Activated naive CD8-positive, alpha-beta T cell treated with anti-CD3 and anti-CD28 coated beads for 36 hours (primary cell): ENCODE data around the gene RAB26. TPM values are rescaled to one million over a fixed set of nuclear protein-coding genes. Genes with fewer than 3 reads are reported as not detected.

Experiments used
- DNase-seq: peaks from one replicate; pipeline ENCODE4 v3.0.0; 2021
- H3K27ac Mint-ChIP-seq: one replicate; pipeline ENCODE4 v1.8.0; 2022; ENCODE audit warnings: mild to moderate bottlenecking, moderate library complexity, mixed read lengths
- H3K27me3 Mint-ChIP-seq: one replicate; pipeline ENCODE4 v1.8.0; 2022; ENCODE audit warnings: mild to moderate bottlenecking, mixed read lengths
- H3K36me3 Mint-ChIP-seq: one replicate; pipeline ENCODE4 v1.8.0; 2021; ENCODE audit warnings: mild to moderate bottlenecking, mixed read lengths
- H3K4me1 Mint-ChIP-seq: one replicate; pipeline ENCODE4 v1.8.0; 2021; ENCODE audit warnings: mixed read lengths
- H3K4me3 Mint-ChIP-seq: one replicate; pipeline ENCODE4 v1.8.0; 2022; ENCODE audit warnings: mild to moderate bottlenecking, moderate library complexity, mixed read lengths
- H3K9me3 Mint-ChIP-seq: one replicate; pipeline ENCODE4 v1.8.0; 2022; ENCODE audit warnings: mixed read lengths
- total RNA-seq, 2 experiments: library from RNA; stranded (reverse); gene quantifications; one replicate each; pipeline ENCODE4 v1.2.3, GENCODE V29; 2021

The RAB26 gene
- total RNA-seq, 2 experiments from 2014 or later, result 0.26 to 0.35 TPM

DNA sequence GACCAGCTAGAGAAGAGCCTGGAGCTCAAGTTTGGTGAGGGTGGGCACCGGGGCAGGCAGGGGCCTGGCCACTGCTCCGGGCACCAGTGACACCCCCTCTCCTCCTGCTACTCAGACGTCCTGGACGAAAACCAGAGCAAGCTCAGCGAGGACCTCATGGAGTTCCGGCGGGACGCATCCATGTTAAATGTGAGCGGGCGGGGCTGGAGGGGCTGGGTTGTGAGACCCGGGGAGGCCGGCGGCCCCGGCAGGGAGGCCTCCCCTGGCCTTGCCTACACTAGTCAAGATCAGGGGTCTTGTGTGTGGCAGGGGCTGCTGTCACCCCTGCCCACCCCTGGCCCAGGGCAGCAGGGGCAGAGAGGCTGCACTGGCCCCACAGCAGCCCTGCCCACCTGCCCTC lies 24.9 kb downstream of the RAB26 start:
- no peak overlapping the region for H3K4me3 Mint-ChIP-seq
- no peaks in the 10 kb centered on the region for H3K4me1 Mint-ChIP-seq
- peaks cover 11% of the 10 kb centered on the region for H3K36me3 Mint-ChIP-seq
- no peaks in the 10 kb centered on the region for H3K27me3 Mint-ChIP-seq
- no peaks in the 10 kb centered on the region for H3K9me3 Mint-ChIP-seq
- H3K27ac Mint-ChIP-seq, result no peak overlapping the region
- no peak for DNase-seq

DNA sequence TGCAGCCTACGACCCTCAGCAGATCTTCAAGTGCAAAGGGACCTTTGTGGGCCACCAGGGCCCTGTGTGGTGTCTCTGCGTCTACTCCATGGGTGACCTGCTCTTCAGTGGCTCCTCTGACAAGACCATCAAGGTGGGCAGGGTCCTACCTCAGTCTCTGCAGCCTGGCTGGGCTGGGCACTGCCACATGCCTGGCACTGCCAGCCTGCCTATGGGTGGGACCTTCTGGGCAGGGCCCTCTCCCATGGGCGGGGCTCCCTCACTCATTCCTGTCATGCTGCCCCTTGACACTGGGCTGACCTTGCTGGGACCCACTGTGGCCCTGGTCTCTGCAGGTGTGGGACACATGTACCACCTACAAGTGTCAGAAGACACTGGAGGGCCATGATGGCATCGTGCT lies 25.5 kb downstream of the RAB26 start:
- H3K4me3 Mint-ChIP-seq, result no peak overlapping the region
- H3K27me3 Mint-ChIP-seq, result no peaks in the 10 kb centered on the region
- H3K4me1 Mint-ChIP-seq, result no peaks in the 10 kb centered on the region
- H3K9me3 Mint-ChIP-seq, result no peaks in the 10 kb centered on the region
- DNase-seq, result no peak
- no peak overlapping the region for H3K27ac Mint-ChIP-seq
- peaks cover 11% of the 10 kb centered on the region for H3K36me3 Mint-ChIP-seq

DNA sequence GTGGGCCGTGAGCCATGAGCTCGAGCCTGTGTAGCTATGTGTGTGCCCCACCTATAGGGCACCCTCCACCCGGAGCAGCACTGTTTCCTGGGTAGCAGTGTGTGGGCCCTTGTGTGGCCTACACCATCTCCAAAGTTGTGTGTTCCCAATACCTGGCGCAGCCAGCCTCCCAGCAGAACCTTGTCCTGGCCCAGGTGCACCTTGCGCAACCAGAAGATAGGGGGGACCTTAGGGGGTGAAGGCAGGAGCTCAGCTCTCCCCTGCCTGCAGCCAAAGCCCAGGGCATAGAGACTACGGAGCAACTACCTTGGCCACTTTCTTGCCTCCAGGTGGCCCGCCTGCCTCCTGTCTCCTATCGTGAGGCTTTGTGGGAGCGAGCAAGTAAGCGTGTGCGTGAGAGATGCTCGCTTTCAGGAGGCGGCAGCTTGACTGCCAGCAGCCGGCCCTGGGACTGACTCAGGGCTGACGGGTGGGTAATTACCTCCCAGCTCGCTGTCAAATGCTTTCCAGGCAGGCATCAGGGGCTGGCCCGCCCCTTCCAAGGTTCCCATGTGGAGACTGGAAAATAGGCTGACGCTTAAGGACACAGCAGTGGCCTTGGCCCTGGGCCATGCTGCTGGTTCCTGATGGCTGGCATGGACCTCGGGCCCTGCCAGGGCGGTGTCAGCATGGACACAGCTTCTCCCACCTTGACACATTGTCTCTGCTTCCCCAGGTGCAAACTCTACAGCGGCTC lies 26.1 kb downstream of the RAB26 start:
- no peak for DNase-seq
- H3K4me1 Mint-ChIP-seq, result no peaks in the 10 kb centered on the region
- no peak overlapping the region for H3K27ac Mint-ChIP-seq
- H3K9me3 Mint-ChIP-seq, result no peaks in the 10 kb centered on the region
- H3K4me3 Mint-ChIP-seq, result no peak overlapping the region
- H3K36me3 Mint-ChIP-seq, result peaks cover 11% of the 10 kb centered on the region
- H3K27me3 Mint-ChIP-seq, result no peaks in the 10 kb centered on the region

DNA sequence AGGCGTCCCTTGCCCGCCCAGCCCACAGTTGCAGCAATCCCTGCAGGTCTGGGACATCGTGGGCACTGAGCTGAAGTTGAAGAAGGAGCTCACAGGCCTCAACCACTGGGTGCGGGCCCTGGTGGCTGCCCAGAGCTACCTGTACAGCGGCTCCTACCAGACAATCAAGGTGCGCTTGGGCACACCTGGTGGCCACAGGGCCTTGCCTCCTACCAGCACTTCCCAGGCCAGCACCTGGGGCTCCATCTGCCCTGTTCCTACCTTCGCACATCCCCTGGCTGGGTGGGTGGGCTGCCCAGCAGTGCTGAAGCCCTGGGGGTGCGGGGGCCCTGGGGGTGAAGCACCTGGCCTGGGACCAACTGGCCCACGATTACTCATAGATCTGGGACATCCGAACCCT lies 27.0 kb downstream of the RAB26 start:
- H3K4me3 Mint-ChIP-seq, result no peak overlapping the region
- peaks cover 11% of the 10 kb centered on the region for H3K36me3 Mint-ChIP-seq
- H3K9me3 Mint-ChIP-seq, result no peaks in the 10 kb centered on the region
- H3K27ac Mint-ChIP-seq, result no peak overlapping the region
- no peak for DNase-seq
- H3K27me3 Mint-ChIP-seq, result no peaks in the 10 kb centered on the region
- no peaks in the 10 kb centered on the region for H3K4me1 Mint-ChIP-seq

GRCh38 chr16:2176047-2176446 lies 27.6 kb downstream of the RAB26 start:
- peaks cover 11% of the 10 kb centered on the region for H3K36me3 Mint-ChIP-seq
- H3K9me3 Mint-ChIP-seq, result no peaks in the 10 kb centered on the region
- H3K4me3 Mint-ChIP-seq, result no peak overlapping the region
- H3K27me3 Mint-ChIP-seq, result no peaks in the 10 kb centered on the region
- H3K4me1 Mint-ChIP-seq, result no peaks in the 10 kb centered on the region
- no peak overlapping the region for H3K27ac Mint-ChIP-seq
- DNase-seq, result no peak

DNA sequence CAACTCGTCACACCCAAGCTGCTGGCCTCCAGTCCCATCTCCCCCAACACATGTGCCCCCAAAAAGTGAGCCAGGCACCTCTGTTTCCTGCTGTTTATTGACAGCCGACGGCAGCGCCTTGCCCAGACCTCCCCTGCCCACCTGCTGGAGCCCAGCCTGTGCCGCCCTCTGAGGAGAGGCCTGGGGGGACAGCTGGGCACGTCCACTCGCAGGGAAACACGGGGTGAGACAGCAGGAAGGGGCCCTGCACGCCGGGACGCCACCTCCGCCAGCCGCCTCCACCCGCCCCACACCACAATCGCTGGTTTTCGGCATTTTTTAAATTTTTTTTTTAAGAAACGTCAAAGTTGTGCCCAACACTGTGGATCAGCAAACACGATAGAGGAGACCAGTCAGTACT lies 28.7 kb downstream of the RAB26 start:
- peaks cover 11% of the 10 kb centered on the region for H3K36me3 Mint-ChIP-seq
- no peak overlapping the region for H3K4me3 Mint-ChIP-seq
- H3K4me1 Mint-ChIP-seq, result no peaks in the 10 kb centered on the region
- no peak overlapping the region for H3K27ac Mint-ChIP-seq
- no peak for DNase-seq
- no peaks in the 10 kb centered on the region for H3K9me3 Mint-ChIP-seq
- H3K27me3 Mint-ChIP-seq, result no peaks in the 10 kb centered on the region

DNA sequence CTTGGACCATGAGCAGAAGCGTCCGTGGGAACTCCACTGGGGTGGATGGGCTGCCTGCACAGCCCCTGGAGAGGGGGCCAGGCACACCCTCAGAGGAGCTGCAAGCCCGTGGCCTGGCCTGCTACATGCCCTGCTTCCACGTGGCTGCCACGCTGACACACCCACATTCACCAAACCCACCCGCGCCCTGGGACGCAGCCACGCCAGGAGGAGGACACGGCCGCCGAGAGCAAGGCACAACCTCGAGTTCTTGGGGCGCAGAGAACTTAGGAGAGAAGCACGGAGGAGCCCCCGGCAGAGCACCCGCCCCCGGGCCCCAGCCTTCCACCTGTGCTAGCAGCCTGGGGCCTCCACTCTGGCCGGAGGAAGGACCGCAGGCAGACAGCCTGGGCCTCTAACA lies 29.1 kb downstream of the RAB26 start:
- Mint-ChIP-seq H3K4me1 (no peaks in the 10 kb centered on the region), H3K27me3 (no peaks in the 10 kb centered on the region), H3K9me3 (no peaks in the 10 kb centered on the region), H3K4me3 (no peak overlapping the region), H3K36me3 (peaks cover 11% of the 10 kb centered on the region), H3K27ac (no peak overlapping the region)
- no peak for DNase-seq

GRCh38 chr16:2178321-2179106 lies 30.1 kb downstream of the RAB26 start:
- no peaks in the 10 kb centered on the region for H3K4me1 Mint-ChIP-seq
- H3K27me3 Mint-ChIP-seq, result no peaks in the 10 kb centered on the region
- H3K9me3 Mint-ChIP-seq, result no peaks in the 10 kb centered on the region
- H3K27ac Mint-ChIP-seq, result no peak overlapping the region
- no peak overlapping the region for H3K4me3 Mint-ChIP-seq
- peaks cover 6% of the 10 kb centered on the region for H3K36me3 Mint-ChIP-seq
- DNase-seq, result peak; percentile 51

GRCh38 chr16:2179107-2179501 lies 30.7 kb downstream of the RAB26 start:
- Mint-ChIP-seq H3K36me3 (peaks cover 4% of the 10 kb centered on the region), H3K4me1 (no peaks in the 10 kb centered on the region), H3K27me3 (no peaks in the 10 kb centered on the region), H3K4me3 (no peak overlapping the region), H3K9me3 (no peaks in the 10 kb centered on the region), H3K27ac (no peak overlapping the region)
- no peak for DNase-seq

- H3K4me1 Mint-ChIP-seq, result no peaks in the 10 kb centered on the region
- no peaks in the 10 kb centered on the region for H3K9me3 Mint-ChIP-seq
- no peak overlapping the region for H3K27ac Mint-ChIP-seq
- DNase-seq, result no peak
- peaks cover 4% of the 10 kb centered on the region for H3K36me3 Mint-ChIP-seq
- H3K27me3 Mint-ChIP-seq, result no peaks in the 10 kb centered on the region
- H3K4me3 Mint-ChIP-seq, result no peak overlapping the region
These were observed 31.2 kb downstream of the RAB26 start for GRCh38 chr16:2179576-2179975.

DNA sequence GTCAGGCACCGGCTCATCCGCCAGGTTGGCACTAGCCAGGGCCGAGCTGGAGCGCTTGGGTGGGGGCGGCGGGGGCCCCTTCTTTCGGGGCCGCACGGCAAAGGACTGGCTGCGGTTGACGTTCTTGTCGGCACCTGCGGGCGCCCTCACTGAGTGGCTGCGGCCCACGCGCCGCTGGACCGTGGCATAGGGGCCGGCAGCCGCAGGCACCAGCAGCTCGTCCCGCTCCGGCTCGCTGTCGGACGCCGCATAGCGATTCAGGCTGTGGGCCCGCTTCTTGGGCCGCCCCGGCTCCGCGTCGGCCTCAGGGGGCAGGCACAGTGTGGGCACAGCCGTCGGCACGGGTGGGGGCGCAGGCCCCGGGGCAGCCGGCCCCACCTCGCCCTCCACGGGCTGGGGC lies 32.0 kb downstream of the RAB26 start:
- DNase-seq, result no peak
- no peaks in the 10 kb centered on the region for H3K4me1 Mint-ChIP-seq
- H3K27me3 Mint-ChIP-seq, result no peaks in the 10 kb centered on the region
- H3K27ac Mint-ChIP-seq, result no peak overlapping the region
- no peaks in the 10 kb centered on the region for H3K9me3 Mint-ChIP-seq
- peaks cover 4% of the 10 kb centered on the region for H3K36me3 Mint-ChIP-seq
- H3K4me3 Mint-ChIP-seq, result no peak overlapping the region

GRCh38 chr16:2180962-2181923 lies 32.8 kb downstream of the RAB26 start:
- H3K36me3 Mint-ChIP-seq, result peaks cover 4% of the 10 kb centered on the region
- H3K4me3 Mint-ChIP-seq, result no peak overlapping the region
- H3K4me1 Mint-ChIP-seq, result no peaks in the 10 kb centered on the region
- no peaks in the 10 kb centered on the region for H3K9me3 Mint-ChIP-seq
- no peaks in the 10 kb centered on the region for H3K27me3 Mint-ChIP-seq
- DNase-seq, result no peak
- H3K27ac Mint-ChIP-seq, result no peak overlapping the region

DNA sequence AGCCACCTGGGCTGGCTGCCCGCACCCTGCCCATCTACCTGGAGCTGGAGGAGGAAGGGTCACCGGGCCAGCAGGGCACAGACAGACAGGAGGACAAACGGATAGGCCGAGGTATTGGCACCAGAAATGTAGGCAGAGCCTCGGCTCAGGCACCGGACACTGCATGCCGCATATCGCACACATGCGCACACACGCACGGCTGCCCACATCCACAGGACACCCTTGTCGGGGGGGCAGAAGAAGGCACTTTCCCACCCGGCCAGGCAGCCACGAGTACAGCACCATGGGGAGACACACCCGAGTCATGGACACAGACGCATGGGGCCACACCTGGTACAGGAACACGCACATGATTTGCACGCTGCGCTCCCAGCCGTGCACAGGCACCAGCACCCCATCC lies 33.5 kb downstream of the RAB26 start:
- Mint-ChIP-seq H3K36me3 (peaks cover 4% of the 10 kb centered on the region), H3K4me1 (no peaks in the 10 kb centered on the region), H3K9me3 (no peaks in the 10 kb centered on the region), H3K27ac (no peak overlapping the region), H3K4me3 (no peak overlapping the region), H3K27me3 (no peaks in the 10 kb centered on the region)
- no peak for DNase-seq

DNA sequence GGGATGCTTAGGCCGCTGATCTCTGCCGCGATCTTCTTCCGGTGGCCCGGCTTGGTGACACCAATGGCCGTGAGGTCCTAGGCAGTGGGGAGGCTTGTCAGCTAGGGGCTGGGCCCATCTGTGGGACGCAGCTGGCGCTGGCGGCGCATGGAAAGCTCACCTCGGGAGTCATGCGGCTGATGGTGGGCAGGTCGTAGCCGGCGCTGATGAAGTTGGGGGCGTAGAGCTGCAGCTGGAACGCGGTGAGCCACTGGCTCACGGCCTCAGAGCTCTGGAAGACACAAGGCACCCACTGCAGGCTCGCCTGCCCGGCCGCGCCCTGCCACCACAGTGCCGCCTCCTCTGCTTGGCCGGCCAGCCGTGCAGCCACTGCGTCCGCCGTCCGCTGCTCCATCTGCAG lies 35.2 kb downstream of the RAB26 start:
- no peak for DNase-seq
- Mint-ChIP-seq H3K27me3 (no peaks in the 10 kb centered on the region), H3K4me1 (no peaks in the 10 kb centered on the region), H3K27ac (no peak overlapping the region), H3K36me3 (no peaks in the 10 kb centered on the region), H3K4me3 (no peak overlapping the region), H3K9me3 (no peaks in the 10 kb centered on the region)

GRCh38 chr16:2184346-2184745 lies 35.9 kb downstream of the RAB26 start:
- no peak for DNase-seq
- no peaks in the 10 kb centered on the region for H3K4me1 Mint-ChIP-seq
- no peak overlapping the region for H3K27ac Mint-ChIP-seq
- H3K9me3 Mint-ChIP-seq, result no peaks in the 10 kb centered on the region
- H3K36me3 Mint-ChIP-seq, result no peaks in the 10 kb centered on the region
- no peak overlapping the region for H3K4me3 Mint-ChIP-seq
- no peaks in the 10 kb centered on the region for H3K27me3 Mint-ChIP-seq
